HUES64 (cell line): ENCODE data around the gene SSBP3.

Experiments used
- H3K27ac ChIP-seq: 2 replicates; pipeline ENCODE4 v1.7.0; 2013; ENCODE audit warnings: low read depth, low read length, inconsistent platforms
- H3K27me3 ChIP-seq: 2 replicates; pipeline ENCODE4 v1.6.1; 2013; ENCODE audit warnings: mild to moderate bottlenecking, low read length; ENCODE audit not compliant: insufficient read depth
- H3K36me3 ChIP-seq: 2 replicates; pipeline ENCODE4 v1.6.1; 2013; ENCODE audit warnings: mild to moderate bottlenecking, low read length; ENCODE audit not compliant: insufficient read depth
- H3K4me1 ChIP-seq: 2 replicates; pipeline ENCODE4 v1.6.1; 2013; ENCODE audit warnings: mild to moderate bottlenecking, low read length, moderate library complexity; ENCODE audit not compliant: insufficient read depth
- H3K4me3 ChIP-seq: 2 replicates; pipeline ENCODE4 v1.5.1; 2013; ENCODE audit warnings: mild to moderate bottlenecking, low read length, moderate library complexity
- H3K9ac ChIP-seq: 2 replicates; pipeline ENCODE4 v1.6.1; 2013; ENCODE audit warnings: mild to moderate bottlenecking, low read depth, low read length
- H3K9me3 ChIP-seq: 2 replicates; pipeline ENCODE4 v1.6.1; 2013; ENCODE audit warnings: low read depth, low read length; ENCODE audit not compliant: insufficient read depth
- WGBS: fragments of 150-250, 120-280 bp; methylation state at CpG from one replicate; pipeline ENCODE4 v1.1.7; 2013; ENCODE audit warnings: missing lambda C conversion rate; 5-methylcytosine and 5-hydroxymethylcytosine counted together

SSBP3 gene

DNA sequence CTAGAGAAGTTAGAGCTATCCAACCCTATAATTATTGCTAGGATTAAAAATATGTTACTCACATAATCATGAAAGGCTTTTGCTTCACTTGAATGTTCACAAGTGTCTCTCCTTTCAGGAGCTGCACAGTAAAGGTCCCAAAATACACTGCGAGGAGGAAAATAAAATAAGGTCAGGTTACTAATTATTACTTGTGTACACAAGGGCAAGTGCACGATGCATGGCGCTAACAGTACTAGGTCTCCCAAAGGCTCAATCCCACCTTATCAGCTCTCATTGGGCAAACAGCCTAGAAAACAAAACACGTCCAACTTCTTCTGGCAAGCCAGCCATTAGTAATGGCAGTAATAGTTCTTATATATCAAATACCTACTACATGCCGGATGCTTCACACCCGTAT lies 4.4 kb downstream of the SSBP3 start:
- peaks cover 24% of the 10 kb centered on the region for H3K4me1 ChIP-seq
- H3K27ac ChIP-seq = no peak overlapping the region
- no peak overlapping the region for H3K9ac ChIP-seq
- no peak overlapping the region for H3K4me3 ChIP-seq
- H3K9me3 ChIP-seq = no peaks in the 10 kb centered on the region
- no peaks in the 10 kb centered on the region for H3K27me3 ChIP-seq
- peaks cover 71% of the 10 kb centered on the region for H3K36me3 ChIP-seq
- WGBS = 93% methylated on average over 6 of the region's 6 CpGs

DNA sequence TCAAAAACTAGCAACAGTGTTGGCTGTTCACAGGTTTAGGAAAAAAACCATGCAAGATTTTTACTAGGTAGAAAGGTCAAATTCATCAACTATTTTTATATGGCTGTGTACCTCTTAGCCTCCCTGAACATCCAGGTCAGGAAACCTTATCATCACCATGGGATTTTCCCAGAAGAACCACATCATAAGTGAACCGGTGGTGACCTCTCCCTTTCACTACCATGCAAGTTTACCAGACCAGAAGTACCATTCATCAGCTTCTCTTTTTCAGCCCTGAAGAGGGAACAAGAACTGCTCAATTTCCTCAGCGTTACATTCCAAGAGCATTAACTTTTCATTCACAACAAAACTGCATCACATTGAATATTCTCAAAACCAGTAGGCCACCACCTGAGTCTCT lies 5.9 kb downstream of the SSBP3 start:
- peaks cover 80% of the 10 kb centered on the region for H3K36me3 ChIP-seq
- peaks cover 24% of the 10 kb centered on the region for H3K4me1 ChIP-seq
- H3K27me3 ChIP-seq = no peaks in the 10 kb centered on the region
- 92% methylated on average over 2 of the region's 2 CpGs for WGBS
- no peak overlapping the region for H3K27ac ChIP-seq
- H3K9ac ChIP-seq = no peak overlapping the region
- H3K4me3 ChIP-seq = no peak overlapping the region
- H3K9me3 ChIP-seq = no peaks in the 10 kb centered on the region

- Histone ChIP-seq H3K4me1 (peaks cover 24% of the 10 kb centered on the region), H3K27ac (no peak overlapping the region), H3K9ac (no peak overlapping the region), H3K4me3 (no peak overlapping the region), H3K36me3 (peaks cover 84% of the 10 kb centered on the region), H3K27me3 (no peaks in the 10 kb centered on the region), H3K9me3 (no peaks in the 10 kb centered on the region)
- WGBS = 96% methylated on average over 4 of the region's 4 CpGs
Observed at GRCh38 chr1:54399765-54400164, 6.4 kb downstream of the SSBP3 start.

- H3K36me3 ChIP-seq = peaks cover 88% of the 10 kb centered on the region
- no peaks in the 10 kb centered on the region for H3K27me3 ChIP-seq
- H3K4me3 ChIP-seq = no peak overlapping the region
- H3K27ac ChIP-seq = no peak overlapping the region
- no peaks in the 10 kb centered on the region for H3K9me3 ChIP-seq
- H3K9ac ChIP-seq = no peak overlapping the region
- 96% methylated on average over 9 of the region's 9 CpGs for WGBS
- peaks cover 20% of the 10 kb centered on the region for H3K4me1 ChIP-seq
Observed at GRCh38 chr1:54398963-54399528, 7.1 kb downstream of the SSBP3 start.

GRCh38 chr1:54397980-54398379 lies 8.2 kb downstream of the SSBP3 start:
- Histone ChIP-seq H3K9me3 (no peaks in the 10 kb centered on the region), H3K27me3 (no peaks in the 10 kb centered on the region), H3K27ac (no peak overlapping the region), H3K9ac (no peak overlapping the region), H3K4me3 (no peak overlapping the region), H3K36me3 (peaks cover 90% of the 10 kb centered on the region), H3K4me1 (peaks cover 9% of the 10 kb centered on the region)
- 93% methylated on average over 1 of the region's 3 CpGs for WGBS

- Histone ChIP-seq H3K9ac (no peak overlapping the region), H3K9me3 (no peaks in the 10 kb centered on the region), H3K4me1 (peaks cover 7% of the 10 kb centered on the region), H3K36me3 (peaks cover 90% of the 10 kb centered on the region), H3K4me3 (no peak overlapping the region), H3K27me3 (no peaks in the 10 kb centered on the region), H3K27ac (no peak overlapping the region)
- 82% methylated on average over 5 of the region's 5 CpGs for WGBS
Observed at GRCh38 chr1:54397090-54397591, 9.1 kb downstream of the SSBP3 start.

GRCh38 chr1:54396261-54396933 lies 9.8 kb downstream of the SSBP3 start:
- WGBS = 90% methylated on average over 8 of the region's 8 CpGs
- H3K9ac ChIP-seq = no peak overlapping the region
- peaks cover 90% of the 10 kb centered on the region for H3K36me3 ChIP-seq
- H3K4me3 ChIP-seq = no peak overlapping the region
- H3K27ac ChIP-seq = no peak overlapping the region
- peaks cover 13% of the 10 kb centered on the region for H3K4me1 ChIP-seq
- H3K9me3 ChIP-seq = no peaks in the 10 kb centered on the region
- H3K27me3 ChIP-seq = no peaks in the 10 kb centered on the region

DNA sequence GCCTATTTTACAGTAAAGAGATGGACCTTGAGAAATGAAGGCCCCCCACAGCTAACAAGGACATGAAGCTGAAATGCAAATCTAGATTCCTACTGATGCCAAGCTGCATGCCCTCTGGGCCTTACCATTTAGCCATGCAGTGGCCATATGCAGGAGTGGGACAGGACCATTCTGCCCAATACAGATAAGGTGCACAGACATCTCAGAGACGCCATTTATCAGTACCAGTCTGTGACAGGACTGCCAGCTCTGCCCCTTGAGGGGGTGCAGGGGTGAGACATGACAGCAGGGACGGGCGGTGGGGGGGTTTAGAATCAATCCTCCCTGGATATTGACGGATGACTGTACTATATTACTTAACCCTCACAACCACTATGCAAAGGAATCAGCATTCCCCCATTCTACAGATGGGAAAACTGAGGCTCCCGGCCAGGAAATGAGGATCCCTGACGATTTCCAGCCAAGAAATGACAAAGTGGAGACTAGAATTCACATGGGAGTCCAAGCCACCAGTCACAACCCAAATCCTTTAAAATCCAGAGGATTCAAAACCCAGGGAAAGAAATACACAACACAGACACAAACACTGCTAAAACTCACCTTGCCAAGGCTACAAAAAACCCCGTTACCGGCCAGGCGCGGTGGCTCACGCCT lies 10.8 kb downstream of the SSBP3 start:
- 94% methylated on average over 11 of the region's 11 CpGs for WGBS
- Histone ChIP-seq H3K27ac (no peak overlapping the region), H3K36me3 (peaks cover 88% of the 10 kb centered on the region), H3K27me3 (no peaks in the 10 kb centered on the region), H3K9ac (no peak overlapping the region), H3K9me3 (no peaks in the 10 kb centered on the region), H3K4me1 (peaks cover 13% of the 10 kb centered on the region), H3K4me3 (no peak overlapping the region)

GRCh38 chr1:54394104-54394503 lies 12.1 kb downstream of the SSBP3 start:
- WGBS = 98% methylated on average over 4 of the region's 4 CpGs
- Histone ChIP-seq H3K27ac (no peak overlapping the region), H3K9me3 (no peaks in the 10 kb centered on the region), H3K9ac (no peak overlapping the region), H3K36me3 (peaks cover 83% of the 10 kb centered on the region), H3K4me3 (no peak overlapping the region), H3K27me3 (no peaks in the 10 kb centered on the region), H3K4me1 (peaks cover 13% of the 10 kb centered on the region)

DNA sequence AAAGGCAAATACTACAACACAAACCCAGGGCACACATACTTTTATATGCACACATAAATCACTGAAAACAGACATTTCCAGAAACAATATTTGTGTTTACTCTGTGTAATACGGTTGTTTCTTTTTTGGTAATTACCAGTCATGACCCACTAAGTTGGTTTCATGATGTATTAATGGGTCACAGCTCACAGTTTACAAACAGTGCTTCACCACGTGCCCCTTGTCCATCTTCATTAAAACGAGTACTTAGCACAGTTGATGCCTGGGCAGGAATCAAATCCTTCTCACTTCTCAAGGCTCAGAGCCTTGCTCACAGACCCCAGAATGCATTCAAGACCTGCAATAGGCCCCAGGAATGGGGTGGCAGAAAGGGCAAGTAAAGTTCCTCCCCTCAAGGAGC lies 13.8 kb downstream of the SSBP3 start:
- Histone ChIP-seq H3K4me1 (peaks cover 13% of the 10 kb centered on the region; the same call in 1 of the 2 replicates), H3K27me3 (no peaks in the 10 kb centered on the region), H3K4me3 (no peak overlapping the region), H3K27ac (no peak overlapping the region), H3K36me3 (peaks cover 71% of the 10 kb centered on the region), H3K9me3 (no peaks in the 10 kb centered on the region), H3K9ac (no peak overlapping the region)
- WGBS = 89% methylated on average over 3 of the region's 3 CpGs

GRCh38 chr1:54391450-54392209 lies 14.6 kb downstream of the SSBP3 start:
- peaks cover 65% of the 10 kb centered on the region for H3K36me3 ChIP-seq
- H3K9ac ChIP-seq = no peak overlapping the region
- no peaks in the 10 kb centered on the region for H3K27me3 ChIP-seq
- no peaks in the 10 kb centered on the region for H3K9me3 ChIP-seq
- no peak overlapping the region for H3K27ac ChIP-seq
- WGBS = 76% methylated on average over 15 of the region's 15 CpGs
- H3K4me3 ChIP-seq = no peak overlapping the region
- H3K4me1 ChIP-seq = peaks cover 11% of the 10 kb centered on the region; the same call in 1 of the 2 replicates
